MCF 10A (cell line): ENCODE data around the gene RPL32. TPM values are rescaled to one million over a fixed set of nuclear protein-coding genes. Genes with fewer than 3 reads are reported as not detected.

Experiments
- BruUV-seq: library from RNA; stranded (reverse); fragments of 400-500 nt; replicated peaks from 2 replicates; lab custom pipeline; 2021; lab: Mats Ljungman, UMichigan
- CTCF ChIA-PET: fragments of 300-600 bp; sonication (Branson Sonifier 250); formaldehyde crosslinking; extraction: SDS; loops from one replicate; lab custom pipeline; 2021; ENCODE audit warnings: antibody characterized with exemption, inconsistent platforms; lab: Yijun Ruan, JAX
- POLR2A ChIA-PET: fragments of 300-600, 350-650 bp; sonication (Branson Sonifier 250); formaldehyde crosslinking; extraction: SDS; loops from one replicate; lab custom pipeline; 2020; ENCODE audit warnings: antibody characterized with exemption, inconsistent platforms; lab: Yijun Ruan, JAX
- DNase-seq: peaks from one replicate; pipeline ENCODE4 v3.0.0-alpha.2; 2018; ENCODE audit not compliant: unreplicated experiment
- H3K27ac Mint-ChIP-seq: one replicate; pipeline ENCODE4 v1.8.0; 2022; ENCODE audit warnings: mild to moderate bottlenecking, low read depth, mixed read lengths; ENCODE audit not compliant: unreplicated experiment
- H3K27me3 Mint-ChIP-seq: one replicate; pipeline ENCODE4 v1.8.0; 2022; ENCODE audit warnings: mixed read lengths; ENCODE audit not compliant: insufficient read depth, unreplicated experiment
- H3K36me3 Mint-ChIP-seq: one replicate; pipeline ENCODE4 v1.8.0; 2022; ENCODE audit warnings: mild to moderate bottlenecking, moderate library complexity, mixed read lengths; ENCODE audit not compliant: insufficient read depth, unreplicated experiment
- H3K4me1 Mint-ChIP-seq: one replicate; pipeline ENCODE4 v1.8.0; 2022; ENCODE audit warnings: mixed read lengths; ENCODE audit not compliant: insufficient read depth, unreplicated experiment
- H3K4me3 Mint-ChIP-seq: one replicate; pipeline ENCODE4 v1.8.0; 2022; ENCODE audit warnings: mild to moderate bottlenecking, moderate library complexity, mixed read lengths; ENCODE audit not compliant: unreplicated experiment
- H3K9me3 Mint-ChIP-seq: one replicate; pipeline ENCODE4 v1.8.0; 2022; ENCODE audit warnings: mixed read lengths; ENCODE audit not compliant: unreplicated experiment
- CTCF ChIP-seq: fragments of 200-600 bp; IDR thresholded peaks from one replicate; pipeline ENCODE4 v1.8.0; 2022; ENCODE audit warnings: antibody characterized with exemption, mild to moderate bottlenecking; ENCODE audit not compliant: unreplicated experiment
- intact Hi-C: fragments of 100-400 bp; cut with micrococcal nuclease; formaldehyde crosslinking; loops from 2 replicates; pipeline ENCODE4 v1.14.1; 2022
- total RNA-seq: library from RNA; stranded (reverse); gene quantifications from 2 replicates; pipeline ENCODE4 v1.2.3, GENCODE V29; 2022

Gene RPL32
- total RNA-seq, 1 experiment from 2014 or later: 2,288 TPM

DNA sequence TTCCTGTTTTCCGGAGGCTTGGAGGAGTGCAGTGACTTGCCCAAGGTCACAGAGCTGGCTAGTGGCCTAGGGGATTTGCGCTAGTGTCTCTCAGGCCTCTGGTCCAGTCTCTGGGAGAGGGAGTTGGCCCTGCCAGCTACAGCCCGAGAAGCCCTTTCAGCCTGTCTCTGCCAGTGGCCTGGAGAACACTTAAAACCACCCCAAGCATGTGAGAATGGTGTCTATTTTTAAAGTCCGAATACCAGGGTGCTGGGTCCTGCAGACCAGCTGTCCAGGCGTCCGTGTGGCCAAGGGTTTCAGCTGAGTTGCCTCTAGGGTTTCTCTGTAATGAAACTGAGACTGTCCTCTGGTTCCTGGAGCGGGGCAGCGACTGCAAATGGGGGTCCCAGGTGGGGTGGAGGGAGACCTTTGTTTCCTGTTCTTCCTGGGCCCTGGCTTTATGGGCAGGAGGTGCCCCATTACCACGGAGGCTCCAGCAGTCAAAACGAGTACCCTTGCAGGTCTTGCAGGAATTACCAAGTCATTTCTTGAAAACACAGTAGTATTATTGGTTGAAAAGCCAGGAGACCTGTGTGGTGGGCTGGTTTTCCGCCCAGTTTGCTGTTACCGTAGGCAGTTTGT is 42.7 kb downstream of the RPL32 start:
- Mint-ChIP-seq H3K27me3 (no peaks in the 10 kb centered on the region), H3K9me3 (no peaks in the 10 kb centered on the region), H3K27ac (no peak overlapping the region), H3K36me3 (no peaks in the 10 kb centered on the region), H3K4me3 (no peak overlapping the region), H3K4me1 (no peaks in the 10 kb centered on the region)
- POLR2A ChIA-PET: no interaction called here
- CTCF ChIA-PET: interaction anchor here (0.6 to 1.8 kb wide), 5 partner anchors 9 to 186 kb away, joined by 3 to 8 read pairs (median 3); no protein-coding TSS in a partner anchor
- intact Hi-C loops: no loop called here
- no peak for DNase-seq
- no TSS peak for BruUV-seq
- TF ChIP-seq CTCF: no peak

DNA sequence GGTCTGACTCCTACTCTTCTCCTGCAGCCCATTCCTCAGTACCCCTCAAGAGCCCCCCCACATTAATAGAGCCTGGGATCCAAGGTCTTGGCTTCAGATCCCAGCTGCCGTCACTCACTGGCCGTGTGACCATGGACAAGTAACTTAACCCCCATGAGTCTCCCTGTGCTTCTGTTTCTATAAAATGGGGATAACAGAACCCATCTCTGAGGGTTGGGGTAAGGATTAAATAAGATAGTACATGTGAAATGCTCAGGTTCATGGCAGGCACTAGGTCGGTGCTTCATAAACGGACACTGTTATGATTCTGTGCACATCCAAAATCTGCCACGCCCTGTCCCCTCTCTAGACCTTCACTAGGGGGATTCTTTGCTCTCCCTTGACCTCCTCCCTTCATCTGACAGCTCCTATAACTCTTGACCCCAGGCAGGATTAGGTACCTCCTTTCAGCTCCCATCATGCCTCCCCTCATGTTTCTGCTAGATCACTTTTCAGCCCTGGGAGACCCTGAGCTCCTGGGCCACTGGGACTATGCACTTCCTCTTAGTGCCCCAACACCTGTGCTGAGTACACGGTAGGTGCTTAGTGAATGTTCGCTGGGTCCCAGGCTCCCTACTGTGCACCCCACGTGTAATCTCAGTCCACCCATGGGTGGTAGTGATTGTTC is 43.3 kb downstream of the RPL32 start:
- Mint-ChIP-seq H3K27me3 (no peaks in the 10 kb centered on the region), H3K36me3 (no peaks in the 10 kb centered on the region), H3K27ac (no peak overlapping the region), H3K4me1 (no peaks in the 10 kb centered on the region), H3K4me3 (no peak overlapping the region), H3K9me3 (no peaks in the 10 kb centered on the region)
- ChIA-PET CTCF (interaction anchor here (0.7 kb wide), 1 partner anchor 17 kb away, joined by 4 read pairs; no protein-coding TSS in a partner anchor), POLR2A (interaction anchor here (0.7 kb wide), 1 partner anchor 38 kb away, joined by 3 read pairs; no protein-coding TSS in a partner anchor)
- no TSS peak for BruUV-seq
- no peak for DNase-seq
- intact Hi-C loops: no loop called here
- TF ChIP-seq CTCF: no peak

GRCh38 chr3:12797124-12797891 is 44.1 kb downstream of the RPL32 start:
- intact Hi-C loops: no loop called here
- Mint-ChIP-seq H3K4me3 (peak overlapping the region; percentile 33), H3K4me1 (no peaks in the 10 kb centered on the region), H3K36me3 (no peaks in the 10 kb centered on the region), H3K27ac (no peak overlapping the region), H3K27me3 (no peaks in the 10 kb centered on the region), H3K9me3 (no peaks in the 10 kb centered on the region)
- no peak for DNase-seq
- ChIA-PET CTCF (interaction anchor here (0.7 to 1.3 kb wide), 2 partner anchors 10 to 16 kb away, joined by 4 read pairs; no protein-coding TSS in a partner anchor), POLR2A (interaction anchor here (0.7 kb wide), 1 partner anchor 37 kb away, joined by 3 read pairs; no protein-coding TSS in a partner anchor)
- TF ChIP-seq CTCF: no peak
- no TSS peak for BruUV-seq
